NCI-H2029 treated with DMSO at 0.1 percent for 48 hours (cell line): Measurements from ENCODE around the gene IL37.
"Not testable (repeated sequence)": the region's sequence is repeated elsewhere in the genome, so short reads cannot be mapped to it uniquely, and the experiment has no call there.

Experiments
- DNase-seq: peaks from one replicate; lab custom pipeline; 2025; lab: John Stamatoyannopoulos, UW

IL37 gene

DNA sequence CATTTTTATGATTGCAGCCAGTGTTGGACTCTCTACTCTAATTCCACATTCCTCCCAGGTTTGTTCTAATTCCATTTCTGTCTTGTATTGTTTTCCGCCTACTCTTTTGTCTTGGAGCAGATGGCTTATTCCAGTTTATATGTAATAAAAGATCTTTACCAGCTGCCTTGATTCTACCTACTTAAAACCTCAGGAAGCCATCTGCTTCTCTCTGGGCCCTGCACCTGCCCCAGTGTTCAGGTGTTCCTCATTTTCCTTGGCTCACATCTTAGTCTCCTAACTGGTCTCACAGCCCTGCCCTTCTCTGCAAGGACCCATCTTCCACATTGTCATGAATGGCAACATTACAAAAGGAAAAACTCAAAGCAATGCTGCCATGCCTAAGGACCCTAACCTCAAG, 21.0 kb upstream of the IL37 start:
- no peak for DNase-seq

DNA sequence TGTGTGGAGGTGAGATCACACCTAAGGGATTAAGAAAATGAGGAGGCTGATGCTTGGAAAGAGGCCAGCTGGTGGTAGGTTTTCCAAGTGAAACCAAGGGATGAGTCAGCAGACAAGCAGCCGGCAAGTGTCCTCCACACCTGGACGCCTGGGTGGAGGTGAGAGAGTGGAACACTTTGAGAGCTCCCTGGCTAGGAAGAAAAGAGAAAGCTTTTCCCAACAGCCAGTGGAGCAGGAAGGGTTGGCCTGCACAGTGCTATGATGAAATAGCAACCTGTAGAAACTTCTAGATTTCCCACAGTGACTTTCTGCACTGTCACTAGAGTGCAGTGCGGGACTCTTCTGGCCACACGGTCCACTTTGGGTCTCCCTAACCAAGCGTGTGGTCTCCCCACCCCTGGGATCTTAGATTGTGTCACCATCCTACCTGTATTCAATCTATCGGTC, 19.6 kb upstream of the IL37 start:
- no peak for DNase-seq

DNA sequence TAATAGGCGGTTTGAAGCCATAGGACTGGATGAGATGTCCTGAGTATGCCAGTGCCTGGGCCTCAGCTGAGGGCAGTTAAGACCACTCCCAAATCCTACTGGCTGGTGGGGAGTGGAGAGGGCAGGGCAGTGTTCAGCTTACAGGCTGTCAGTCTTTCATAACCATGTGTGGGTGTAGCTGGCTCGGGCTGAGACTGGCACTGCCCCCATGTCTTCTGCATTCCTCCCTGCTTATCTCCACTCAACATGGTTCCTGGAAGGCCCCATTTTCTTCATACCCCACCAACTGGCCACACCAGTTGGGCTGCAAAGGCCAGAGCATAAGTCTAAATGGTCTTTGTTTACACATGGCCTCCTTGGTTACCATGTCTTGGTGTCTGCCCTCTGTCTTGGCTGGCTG, 17.2 kb upstream of the IL37 start:
- DNase-seq: no peak

DNA sequence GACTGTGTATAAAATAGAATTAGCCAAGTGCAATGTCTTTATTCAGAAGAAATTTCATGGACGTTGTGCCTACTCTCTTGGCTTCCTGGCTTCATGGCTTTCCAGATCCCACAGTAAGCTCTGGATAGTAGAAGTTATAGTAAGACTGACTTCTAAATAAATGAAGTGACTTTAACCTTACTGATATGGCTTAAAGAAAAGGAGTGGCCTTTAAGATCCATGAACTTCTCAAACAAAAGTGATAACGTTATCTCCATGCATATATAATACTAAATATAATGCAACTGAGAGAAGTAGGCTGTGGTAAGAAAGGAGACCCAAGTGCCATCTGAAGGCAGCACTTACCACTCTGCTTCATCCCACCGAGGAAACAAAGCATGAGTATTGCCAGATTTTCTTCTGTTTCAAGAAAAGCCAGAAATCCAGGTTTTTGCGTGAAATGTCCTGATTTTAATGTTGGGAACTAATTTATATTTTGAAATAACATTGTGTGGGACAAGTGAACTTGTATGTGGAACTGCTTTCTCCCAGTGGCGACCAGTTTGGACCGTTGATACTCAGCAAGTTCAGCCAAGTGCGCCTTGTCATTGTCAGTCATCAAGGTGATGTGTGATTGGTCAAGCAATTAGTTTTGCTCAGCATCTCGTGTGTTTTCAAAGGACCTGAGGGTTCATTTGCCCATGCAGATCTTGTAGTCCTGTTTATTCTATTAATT, 13.9 kb upstream of the IL37 start:
- no peak for DNase-seq

DNA sequence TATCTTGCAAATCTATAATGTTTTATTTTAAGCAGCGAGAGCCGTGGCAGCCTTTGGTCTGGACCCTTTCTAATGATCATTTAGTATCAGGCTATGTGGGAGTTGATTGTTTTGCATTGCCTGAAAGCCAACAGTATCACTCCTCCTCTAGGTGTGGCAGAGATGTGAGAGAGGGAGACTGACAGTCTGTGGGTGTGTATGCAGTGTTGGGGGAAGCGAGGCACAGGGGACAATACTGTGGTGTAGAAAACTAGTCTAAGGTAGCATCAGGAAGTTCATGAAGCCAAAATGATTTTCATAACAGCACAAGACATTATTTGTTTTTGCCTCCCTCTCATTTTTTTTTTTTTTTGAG, 13.4 kb upstream of the IL37 start:
- no peak for DNase-seq

DNA sequence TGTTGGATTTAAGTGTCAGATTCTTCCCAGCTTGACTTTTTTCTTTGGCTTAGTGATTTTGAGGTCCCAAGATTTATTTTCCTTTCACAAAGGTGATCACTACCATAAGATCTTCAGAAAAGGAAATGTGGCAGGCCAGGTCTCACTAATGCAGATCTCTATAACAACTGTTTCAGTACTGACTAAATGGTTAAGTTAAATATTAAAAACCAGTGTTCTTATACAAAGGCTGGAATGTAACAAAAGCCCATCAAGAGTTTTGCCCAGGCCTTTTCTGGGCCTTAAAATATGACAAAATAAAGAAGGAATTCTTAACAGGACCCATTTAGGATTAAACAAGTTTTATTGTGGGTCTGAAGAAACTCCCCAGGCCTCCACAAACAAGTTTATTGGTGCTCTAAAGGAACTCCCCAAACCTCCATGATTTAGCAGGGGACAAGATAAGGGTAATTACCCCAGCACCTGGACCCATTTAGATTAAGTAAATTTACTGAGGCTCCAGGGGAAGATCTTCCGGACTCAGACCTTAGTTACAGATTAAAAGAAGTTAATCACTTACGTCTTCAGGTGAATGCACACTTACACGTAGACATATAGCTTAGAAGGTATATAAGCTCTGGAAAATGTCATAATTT, 9.4 kb upstream of the IL37 start:
- DNase-seq: not testable (repeated sequence)

DNA sequence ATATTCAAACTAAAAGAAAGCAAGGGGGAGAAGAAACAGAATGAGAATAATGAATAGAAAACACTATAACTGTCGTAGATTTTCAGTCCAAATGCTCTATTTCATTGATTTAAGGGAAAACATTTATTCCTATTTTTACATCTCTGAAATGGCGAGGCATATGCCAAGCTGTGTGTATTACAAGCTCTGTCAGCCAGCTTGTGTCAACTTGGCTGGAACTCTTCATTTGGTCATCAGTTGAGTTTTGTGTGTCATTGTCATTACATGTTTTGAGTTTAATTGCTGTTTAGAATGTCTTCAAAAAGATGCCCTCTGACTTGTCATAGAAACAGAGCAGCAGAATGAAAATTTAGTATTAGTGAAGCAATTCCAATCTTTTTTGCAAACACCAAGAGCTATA, 8.1 kb upstream of the IL37 start:
- no peak for DNase-seq

DNA sequence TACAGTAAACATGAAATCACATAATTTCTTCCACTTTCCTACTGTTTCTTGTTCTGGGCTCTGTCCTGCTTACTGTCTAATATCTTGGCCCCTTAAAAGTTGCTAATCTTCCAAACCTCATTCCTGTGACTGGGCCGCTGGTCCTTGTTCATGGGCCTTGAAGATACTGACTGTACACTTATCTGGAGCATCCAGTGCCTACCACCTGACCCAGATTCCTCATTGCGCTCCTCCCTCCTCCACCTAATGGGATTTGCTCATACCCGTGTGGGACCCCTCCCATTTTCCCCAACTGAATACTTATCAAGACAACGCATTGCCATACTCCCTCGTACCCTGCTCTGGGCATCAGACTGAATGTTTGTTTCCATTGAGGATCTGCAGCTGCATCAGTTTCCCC, 6.1 kb upstream of the IL37 start:
- no peak for DNase-seq

DNA sequence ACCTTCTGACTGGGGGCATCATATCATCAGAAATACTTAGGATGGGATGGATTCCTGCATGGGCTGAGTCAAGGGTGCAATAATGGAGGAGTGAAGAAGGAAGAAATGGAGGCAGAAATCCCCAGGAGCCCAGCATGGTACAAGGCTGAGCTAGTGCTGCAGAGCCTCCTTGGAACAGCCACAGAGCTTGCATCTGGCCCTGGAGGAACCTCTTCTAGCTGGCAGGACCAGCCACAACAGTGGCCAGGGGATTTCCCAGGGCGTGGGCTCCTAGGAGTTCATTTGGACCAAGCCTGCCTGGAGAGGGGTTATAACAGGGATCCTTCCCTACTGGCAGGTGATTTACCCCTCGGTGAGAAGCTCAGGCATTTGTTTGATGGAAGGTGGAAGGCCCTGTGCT, 4.7 kb upstream of the IL37 start:
- no peak for DNase-seq

DNA sequence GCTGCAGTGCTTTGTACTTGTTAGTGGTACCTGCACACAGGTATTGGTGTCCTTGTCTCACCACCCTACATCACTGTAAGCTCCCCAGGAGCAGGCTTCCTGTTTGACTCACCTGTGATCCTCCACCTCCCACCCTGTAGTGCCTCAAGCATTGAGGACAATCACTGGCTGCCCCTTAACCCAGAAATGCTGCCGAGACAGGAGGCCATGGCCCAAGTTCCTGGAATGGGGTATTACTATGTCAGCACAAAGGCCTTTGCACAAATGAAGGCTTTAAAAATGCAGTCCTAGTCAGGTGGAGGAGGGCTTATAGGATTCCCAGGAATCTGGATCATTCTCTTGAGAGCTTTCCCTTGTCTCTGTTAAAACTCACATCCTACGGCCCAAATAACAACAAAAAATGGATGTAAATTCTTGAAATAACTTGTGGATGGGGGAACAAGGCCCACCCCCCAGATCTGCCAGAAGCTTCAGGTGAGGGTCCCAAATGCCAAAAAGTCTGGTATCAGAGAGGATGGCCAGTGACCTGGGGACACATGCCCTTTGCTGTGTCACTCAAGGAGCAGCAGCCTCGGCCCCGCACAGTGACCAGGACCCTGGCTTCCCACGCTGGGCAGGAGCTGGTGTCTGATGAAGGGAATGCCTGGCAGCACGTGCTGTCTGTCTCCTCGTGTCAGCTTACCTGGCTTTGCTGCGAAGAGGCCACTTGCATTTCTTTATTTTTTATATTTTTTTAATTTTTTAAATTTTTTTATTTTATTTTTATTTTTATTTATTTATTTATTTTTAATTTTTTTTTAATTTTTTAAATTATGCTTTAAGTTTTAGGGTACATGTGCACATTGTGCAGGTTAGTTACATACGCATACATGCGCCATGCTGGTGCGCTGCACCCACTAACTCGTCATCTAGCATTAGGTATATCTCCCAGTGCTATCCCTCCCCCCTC, 3.7 kb upstream of the IL37 start:
- no peak for DNase-seq

DNA sequence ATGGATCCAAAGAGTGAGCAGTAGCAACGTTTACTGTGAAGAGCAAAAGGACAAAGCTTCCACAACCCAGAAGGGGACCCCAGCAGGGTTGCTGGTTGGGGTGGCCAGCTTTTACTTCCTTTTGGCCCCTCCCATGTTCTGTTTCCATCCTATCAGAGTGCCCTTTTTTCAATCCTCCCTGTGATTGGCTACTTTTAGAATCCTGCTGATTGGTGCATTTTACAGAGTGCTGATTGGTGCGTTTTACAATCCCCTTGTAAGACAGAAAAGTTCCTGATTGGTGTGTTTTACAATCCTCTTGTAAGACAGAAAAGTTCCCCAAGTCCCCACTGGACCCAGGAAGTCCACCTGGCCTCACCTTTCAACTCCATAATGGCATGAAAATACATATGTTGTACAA, 2.4 kb upstream of the IL37 start:
- DNase-seq: not testable (repeated sequence)

DNA sequence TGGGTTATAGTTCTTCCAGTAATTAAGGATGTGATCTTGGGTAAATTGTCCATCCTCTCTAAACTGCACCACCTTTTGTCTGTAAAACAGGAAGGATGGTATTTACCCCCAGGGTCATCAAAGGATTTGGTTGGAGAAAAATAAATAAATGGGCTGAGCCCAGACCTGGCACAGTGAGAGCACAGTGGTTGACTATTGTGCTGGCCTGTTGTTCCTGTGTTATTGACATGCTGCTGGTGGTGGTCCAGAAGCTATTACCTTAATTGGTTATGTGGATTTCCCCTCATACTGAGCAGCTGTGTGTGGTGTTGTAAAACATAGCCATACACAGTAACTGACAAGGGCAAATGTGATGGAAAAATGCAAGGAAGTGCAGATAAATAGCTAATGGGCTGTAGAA, 746 bp upstream of the IL37 start:
- peak; percentile 17 for DNase-seq

DNA sequence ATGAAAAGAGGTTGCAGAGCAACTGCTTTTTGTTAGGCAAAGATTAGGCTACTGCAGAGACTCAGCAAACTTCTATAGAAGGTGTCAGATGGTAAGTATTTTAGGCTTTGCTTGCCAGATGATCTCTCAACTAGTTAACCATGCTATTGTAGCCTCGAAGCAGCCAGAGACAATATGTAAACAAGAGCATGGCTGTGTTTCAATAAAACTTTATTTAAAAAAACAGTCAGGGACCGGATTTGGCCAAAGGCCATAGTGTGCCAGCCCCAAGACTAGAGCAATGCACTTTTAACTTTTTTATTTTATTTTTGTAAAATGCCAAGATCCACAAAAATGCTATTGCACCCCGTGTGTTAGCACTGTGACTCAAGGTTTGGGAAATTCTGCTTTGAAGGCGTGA, 1.4 kb downstream of the IL37 start:
- no peak for DNase-seq

DNA sequence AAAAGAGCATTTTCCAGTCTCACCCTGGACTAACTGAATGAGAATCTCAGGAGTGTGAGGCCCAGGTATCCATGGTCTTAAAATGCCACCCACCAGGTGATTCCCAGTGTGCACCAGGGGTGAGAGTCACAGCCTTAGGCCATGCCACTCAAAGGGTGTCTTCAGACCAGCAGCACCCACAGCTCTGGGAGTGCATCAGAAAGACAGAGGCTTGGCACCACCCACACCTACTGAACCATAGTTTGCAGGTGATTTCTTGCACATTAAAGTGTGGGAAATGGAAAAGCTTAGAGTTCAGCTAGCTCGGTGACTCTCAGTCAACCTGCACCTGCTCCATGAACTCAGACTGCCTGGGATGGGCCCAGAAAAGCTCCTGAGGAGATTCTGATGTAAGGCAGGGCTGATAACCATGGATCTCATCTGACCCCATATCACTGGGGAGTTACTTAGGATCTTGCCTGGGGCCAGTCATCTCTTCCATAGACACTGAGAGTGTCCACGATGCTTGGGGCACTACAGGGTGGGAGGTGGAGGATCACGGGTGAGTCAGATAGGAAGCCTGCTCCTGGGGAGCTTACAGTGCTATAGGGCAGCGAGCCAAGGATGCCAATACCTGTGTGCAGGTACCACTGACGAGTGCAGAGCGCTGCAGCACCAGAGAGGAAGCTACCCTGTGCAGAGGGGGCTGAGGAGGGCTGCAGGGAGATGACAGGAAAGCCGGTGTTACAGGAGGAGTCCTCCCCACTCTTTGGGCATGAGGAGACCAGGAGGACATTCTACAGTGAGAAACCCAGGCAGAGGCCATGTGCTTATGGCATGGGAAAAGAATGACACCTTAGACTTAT, 4.6 kb downstream of the IL37 start:
- DNase-seq: no peak

DNA sequence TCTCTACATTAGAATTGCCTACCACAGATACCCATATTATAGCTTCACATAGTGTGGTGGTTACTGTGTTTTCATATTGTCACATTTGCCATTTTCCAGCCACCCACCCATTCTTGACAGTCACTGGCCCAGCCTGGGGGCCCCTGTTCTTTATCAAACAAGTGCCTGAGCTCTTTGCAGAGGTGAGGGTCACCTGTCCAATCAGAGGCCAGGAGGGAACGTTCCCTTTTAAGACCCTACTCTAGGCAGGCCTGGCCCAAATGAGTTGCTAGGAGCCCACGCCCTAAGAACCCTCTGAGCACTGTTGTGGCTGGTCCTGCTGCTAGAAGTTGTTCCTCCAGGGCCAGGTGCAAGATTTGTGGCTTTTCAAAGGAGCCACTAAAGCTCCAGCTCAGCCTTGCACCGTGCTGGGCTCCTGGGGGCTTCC, 5.2 kb downstream of the IL37 start:
- DNase-seq: no peak

DNA sequence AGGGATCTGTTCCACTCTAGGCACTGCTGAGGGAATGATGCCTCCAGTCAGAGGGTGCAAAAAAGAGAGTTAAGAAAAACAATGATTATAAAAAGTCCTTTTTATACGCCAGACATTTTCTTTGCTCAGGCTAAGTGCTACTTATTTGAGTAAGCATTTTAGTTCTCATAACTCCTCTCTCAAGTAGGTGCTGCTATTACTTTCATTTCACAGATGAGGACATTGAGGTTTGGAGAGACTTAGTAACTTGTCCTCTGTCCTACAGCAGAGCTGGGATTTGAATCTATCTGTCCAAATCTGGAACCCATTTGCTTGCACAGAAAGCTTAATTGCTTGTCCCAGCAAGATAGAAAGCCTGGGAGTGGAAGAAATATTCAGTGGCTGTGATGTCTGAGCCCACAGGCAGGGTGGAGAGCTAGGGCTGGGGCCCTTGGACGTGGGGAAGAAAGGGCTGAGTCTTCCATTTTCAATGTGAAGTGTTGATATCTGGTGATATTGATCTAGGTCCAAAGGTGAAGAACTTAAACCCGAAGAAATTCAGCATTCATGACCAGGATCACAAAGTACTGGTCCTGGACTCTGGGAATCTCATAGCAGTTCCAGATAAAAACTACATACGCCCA, 5.8 kb downstream of the IL37 start:
- DNase-seq: no peak

DNA sequence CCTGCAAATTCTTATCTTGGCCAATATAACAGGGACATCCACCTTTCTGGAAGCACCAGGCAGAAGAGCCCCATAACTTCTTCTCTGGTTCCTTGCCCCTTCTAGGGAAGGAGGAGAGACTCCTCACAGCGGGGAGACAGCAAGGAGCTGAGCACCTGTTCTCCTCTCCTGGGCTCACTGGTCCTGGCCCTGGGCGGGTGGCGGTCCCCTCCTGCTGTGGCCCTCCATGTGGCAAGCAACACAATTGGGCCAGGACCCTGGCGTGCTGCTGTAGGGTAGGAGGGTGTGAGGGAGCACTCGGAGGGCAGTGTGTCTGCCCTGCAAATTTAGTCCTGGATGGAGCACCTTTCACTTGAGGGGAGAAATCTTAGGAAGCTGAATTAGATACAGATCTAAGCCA, 6.9 kb downstream of the IL37 start:
- DNase-seq: no peak

DNA sequence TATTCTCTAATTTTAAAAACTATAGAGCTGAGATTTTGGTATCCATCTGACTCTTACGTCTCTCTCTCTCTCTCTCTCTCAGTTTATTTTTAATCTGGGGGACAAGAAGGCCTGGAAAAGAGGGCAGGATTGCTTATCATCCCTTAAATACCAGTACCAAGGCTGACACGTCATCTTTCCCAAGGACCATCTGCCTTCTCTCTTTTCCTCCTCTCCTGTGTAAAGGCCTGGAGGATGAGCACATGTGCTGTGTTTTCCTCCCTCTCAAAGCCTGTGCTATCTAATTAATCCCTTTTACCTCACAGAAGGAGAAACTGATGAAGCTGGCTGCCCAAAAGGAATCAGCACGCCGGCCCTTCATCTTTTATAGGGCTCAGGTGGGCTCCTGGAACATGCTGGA, 7.3 kb downstream of the IL37 start:
- no peak for DNase-seq

DNA sequence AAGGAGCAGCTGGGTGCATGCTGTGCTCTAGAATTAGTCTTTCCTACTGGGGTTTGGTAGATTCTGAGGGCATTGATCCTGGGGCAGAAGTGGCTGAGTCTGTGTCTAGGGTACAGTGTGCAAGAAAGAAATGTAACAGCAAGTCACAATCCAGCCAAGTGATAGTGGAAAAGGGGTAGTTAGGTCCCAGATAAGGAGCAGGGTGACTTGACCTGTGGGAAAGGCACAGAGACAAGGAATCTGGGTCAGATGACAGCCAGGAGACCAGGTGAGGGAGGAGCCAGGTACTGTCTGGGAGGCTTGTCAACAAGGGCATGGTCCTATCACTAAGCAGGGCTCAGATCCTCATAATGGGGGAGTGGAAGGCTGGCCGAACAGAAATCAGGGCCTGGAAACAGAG, 8.1 kb downstream of the IL37 start:
- DNase-seq: no peak

DNA sequence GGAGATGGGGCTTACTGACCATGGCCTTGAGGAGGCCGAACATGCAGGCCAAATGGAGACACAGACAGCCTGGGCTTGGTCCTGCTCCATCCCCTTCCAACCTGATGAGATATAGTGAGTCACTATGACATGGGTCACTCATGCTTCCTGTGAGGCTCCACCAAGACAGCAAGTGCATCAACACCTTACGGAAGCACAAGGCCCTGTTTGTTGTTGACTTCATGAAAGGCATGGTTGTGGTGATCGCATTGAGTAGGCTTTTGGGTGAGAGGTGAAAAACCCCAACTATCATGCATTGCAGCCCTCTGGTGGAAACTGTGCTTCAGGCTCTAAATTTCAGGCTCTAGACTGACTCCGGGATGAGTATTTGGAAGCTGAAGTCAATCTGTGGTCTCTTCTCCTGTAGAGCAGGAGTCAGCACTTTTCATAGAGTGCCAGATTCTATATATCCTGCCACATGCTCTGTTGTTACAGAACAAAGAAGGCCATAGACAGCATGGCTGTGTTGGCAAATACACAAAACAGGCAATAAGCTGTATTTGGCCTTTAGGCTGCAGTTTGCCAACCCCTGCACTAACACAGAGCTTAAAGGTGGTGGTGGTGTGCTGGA, 10.1 kb downstream of the IL37 start:
- no peak for DNase-seq

DNA sequence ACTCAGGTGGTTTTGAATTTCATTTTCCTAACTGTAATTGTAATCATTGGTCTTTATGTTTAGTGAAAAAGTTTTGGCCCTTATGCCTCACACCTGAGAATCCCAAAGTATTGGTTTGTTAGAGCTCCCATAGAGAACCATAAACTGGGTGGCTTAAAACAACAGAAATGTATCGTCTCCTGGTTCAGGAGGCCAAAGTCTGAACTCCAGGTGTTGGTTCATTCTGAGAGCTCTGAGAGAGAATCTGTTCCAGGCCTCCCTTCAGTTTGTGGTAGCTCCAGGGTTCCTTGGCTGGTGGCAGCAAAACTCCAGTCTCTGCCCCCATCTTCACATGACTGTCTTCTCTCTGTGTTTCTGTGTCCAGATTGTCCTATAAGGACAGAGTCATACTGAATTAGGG, 11.0 kb downstream of the IL37 start:
- DNase-seq: no peak
